Measurements from ENCODE around the gene NRG3.

DNA sequence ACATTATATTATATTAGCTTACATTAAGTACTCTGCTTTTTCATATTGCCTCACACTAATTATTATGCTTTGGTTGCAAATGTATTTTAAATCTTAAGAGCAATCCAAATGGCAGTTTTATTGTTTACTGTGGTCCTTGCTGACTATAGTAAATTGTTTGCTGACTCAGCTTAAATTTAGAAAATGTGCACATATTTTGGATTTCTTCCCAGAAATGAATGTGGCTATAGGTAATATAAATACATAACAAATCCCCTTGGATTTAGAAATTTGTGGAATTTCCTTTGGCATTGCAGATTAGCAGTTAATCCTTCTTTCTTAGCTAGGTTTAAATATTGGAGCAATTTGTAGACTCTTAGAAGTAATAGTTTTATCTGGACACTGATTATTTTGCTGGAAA, 565.8 kb downstream of the NRG3 start:
- TF ChIP-seq, protein P1, sequence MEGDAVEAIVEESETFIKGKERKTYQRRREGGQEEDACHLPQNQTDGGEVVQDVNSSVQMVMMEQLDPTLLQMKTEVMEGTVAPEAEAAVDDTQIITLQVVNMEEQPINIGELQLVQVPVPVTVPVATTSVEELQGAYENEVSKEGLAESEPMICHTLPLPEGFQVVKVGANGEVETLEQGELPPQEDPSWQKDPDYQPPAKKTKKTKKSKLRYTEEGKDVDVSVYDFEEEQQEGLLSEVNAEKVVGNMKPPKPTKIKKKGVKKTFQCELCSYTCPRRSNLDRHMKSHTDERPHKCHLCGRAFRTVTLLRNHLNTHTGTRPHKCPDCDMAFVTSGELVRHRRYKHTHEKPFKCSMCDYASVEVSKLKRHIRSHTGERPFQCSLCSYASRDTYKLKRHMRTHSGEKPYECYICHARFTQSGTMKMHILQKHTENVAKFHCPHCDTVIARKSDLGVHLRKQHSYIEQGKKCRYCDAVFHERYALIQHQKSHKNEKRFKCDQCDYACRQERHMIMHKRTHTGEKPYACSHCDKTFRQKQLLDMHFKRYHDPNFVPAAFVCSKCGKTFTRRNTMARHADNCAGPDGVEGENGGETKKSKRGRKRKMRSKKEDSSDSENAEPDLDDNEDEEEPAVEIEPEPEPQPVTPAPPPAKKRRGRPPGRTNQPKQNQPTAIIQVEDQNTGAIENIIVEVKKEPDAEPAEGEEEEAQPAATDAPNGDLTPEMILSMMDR (IDR thresholded peaks at IDR 0.05): no peak
- no peak for TF ChIP-seq TCF7L2 (IDR thresholded peaks at IDR 0.05; ENCODE audit: low read depth, low read length)

Measured in Panc1 (cell line).